Glomerular visceral epithelial cell (primary cell): ENCODE measurements around the gene NPFF.

Source experiments
- DNase-seq: peaks from one replicate; pipeline ENCODE4 v3.0.0-alpha.2; 2016; ENCODE audit errors: extremely low spot score

The NPFF gene

DNA sequence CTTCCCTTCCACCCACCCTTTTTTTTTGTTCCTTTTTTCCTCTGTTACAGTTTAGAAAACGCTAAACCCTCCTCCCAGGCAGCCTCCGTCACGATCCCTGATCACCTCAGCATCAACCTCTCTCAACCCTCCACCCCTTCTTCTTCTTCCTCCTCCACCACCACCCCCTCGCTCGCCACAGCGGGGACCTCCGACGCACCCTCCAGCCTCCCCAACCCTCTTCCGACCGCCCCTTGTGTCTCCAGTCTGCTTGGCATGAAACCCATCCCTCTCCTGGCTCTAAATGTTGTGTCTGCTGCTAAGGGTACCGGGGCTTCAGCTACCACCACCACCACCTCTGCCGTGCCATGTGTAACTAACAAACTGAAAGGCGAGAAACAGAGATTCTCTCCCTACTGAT, 32.5 kb downstream of the NPFF start:
- DNase-seq = no peak

- DNase-seq = no peak
Observed at GRCh38 chr12:53474077-53474476, 33.2 kb downstream of the NPFF start.

DNA sequence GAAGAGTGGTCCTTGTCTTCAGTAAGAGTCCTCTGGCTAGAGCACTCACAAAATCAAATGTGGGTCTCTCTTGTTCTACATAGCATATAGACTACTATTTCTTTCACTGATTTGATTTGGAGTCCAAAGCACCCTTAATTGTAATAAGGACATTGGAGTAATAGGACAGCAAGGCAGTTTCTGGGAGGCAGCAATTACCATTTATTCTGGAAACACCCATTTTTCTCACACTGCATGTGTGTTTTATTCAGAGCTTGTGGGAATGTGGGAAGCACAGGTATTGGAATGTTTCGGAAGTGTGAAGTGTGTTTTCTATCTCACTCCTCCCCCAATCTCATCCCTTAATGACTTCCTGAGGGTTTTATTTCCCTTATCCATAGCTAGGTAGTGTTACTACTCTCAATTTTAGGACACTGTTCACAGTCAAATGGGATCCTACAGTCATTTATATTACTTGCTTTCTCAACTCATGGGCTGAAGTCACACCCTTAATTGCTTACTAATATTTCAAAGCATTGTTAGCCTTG, 35.2 kb downstream of the NPFF start:
- DNase-seq = no peak

- no peak for DNase-seq
Observed at GRCh38 chr12:53468282-53468681, 39.0 kb downstream of the NPFF start.

- DNase-seq = no peak
Observed at GRCh38 chr12:53467880-53468279, 39.4 kb downstream of the NPFF start.

GRCh38 chr12:53467082-53467481, 40.2 kb downstream of the NPFF start:
- no peak for DNase-seq

DNA sequence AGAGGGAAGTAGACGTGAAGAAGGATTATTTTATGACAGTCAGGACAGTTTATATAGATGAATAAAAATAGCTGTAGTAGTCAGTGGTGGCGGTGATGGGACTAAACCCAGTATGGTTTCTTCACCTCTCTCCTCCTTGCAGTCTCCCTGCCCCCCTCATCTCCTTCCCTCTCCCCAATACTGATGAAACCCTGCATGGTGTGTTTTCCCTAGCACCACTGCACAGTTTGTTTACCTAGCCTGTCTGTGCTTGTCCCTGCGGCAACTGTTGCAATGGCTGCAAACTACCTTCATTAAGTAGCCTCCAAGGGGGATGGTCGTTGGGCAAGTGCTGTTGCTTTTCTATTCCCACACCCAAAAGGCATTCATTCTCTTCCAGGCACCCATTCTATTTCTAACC, 40.6 kb downstream of the NPFF start:
- no peak for DNase-seq

- DNase-seq = no peak
Observed at GRCh38 chr12:53465679-53466078, 41.6 kb downstream of the NPFF start.

- no peak for DNase-seq
Observed at GRCh38 chr12:53464685-53465418, 42.4 kb downstream of the NPFF start.

- DNase-seq = no peak
Observed at GRCh38 chr12:53463802-53464560, 43.3 kb downstream of the NPFF start.

DNA sequence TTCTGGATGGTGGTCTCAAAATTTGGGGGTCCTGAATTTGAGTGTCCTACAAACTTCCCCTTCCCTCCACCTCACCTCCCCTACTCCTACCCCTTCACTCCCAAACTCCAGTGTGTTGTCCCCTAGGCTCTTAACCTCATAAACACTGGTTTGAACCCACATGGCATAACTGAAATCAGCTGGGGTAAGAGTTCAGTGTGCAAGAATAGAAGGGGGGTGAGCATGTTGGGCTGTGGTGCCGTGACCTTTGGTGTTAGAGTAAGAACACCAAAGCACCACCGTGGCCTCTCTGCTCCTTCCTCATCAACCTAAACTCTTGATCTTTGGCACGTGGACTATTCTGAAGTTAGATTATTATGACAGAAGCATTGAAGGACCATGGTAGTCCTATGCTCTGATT, 44.3 kb downstream of the NPFF start:
- DNase-seq = no peak

- DNase-seq = no peak
Observed at GRCh38 chr12:53461591-53461990, 45.7 kb downstream of the NPFF start.

DNA sequence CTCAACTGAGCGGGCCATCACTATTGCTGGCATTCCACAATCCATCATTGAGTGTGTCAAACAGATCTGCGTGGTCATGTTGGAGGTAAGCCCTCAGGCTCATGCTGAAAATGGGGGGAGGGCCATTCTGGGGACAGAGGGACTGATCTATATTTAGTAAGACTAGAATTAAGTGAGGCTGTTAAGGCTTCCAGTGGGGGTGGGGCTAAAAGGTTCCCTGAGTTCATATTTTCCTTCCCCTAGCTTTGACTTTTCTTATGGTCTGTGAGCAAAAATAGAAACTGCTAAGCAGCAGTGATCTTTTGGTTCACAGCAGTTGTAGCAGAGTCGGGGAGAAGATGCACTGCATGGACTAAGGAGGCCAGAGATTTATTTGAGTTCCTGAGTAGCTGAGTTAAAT, 46.2 kb downstream of the NPFF start:
- DNase-seq = no peak

DNA sequence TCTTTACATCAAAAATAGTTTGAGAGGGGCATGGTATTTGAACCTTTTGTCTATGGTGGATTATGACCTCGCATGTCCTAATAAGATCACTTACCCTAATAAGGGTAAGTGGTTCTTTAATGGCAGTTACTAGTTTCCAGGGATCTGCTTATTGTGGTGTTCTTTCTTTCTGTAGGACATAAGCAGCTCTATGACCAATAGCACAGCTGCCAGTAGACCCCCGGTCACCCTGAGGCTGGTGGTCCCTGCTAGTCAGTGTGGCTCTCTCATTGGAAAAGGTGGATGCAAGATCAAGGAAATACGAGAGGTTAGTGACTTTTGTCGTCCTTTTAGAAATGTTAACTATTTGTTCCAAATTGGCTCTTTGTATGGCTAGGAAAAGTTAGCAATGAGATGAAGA, 48.2 kb downstream of the NPFF start:
- no peak for DNase-seq
